Loucy (cell line): Measurements from ENCODE around the gene FGF12.

ENCODE experiments used
- H2AFZ ChIP-seq: fragments of 200-600 bp; sonication (generic); 2 replicates; pipeline ENCODE4 v1.6.0; 2016; ENCODE audit warnings: antibody characterized with exemption, mild to moderate bottlenecking, low read length, moderate library complexity
- H3F3A ChIP-seq: fragments of 200-600 bp; 2 replicates; pipeline ENCODE4 v1.6.0; 2016; ENCODE audit warnings: antibody characterized with exemption, low read depth, mild to moderate bottlenecking
- H3K27me3 ChIP-seq: fragments of 200-600 bp; sonication (generic); 2 replicates; pipeline ENCODE4 v1.6.1; 2014; ENCODE audit warnings: low read length, mild to moderate bottlenecking; ENCODE audit not compliant: insufficient read depth, poor library complexity, severe bottlenecking
- H3K36me3 ChIP-seq: fragments of 200-600 bp; sonication (generic); 2 replicates; pipeline ENCODE4 v1.6.1; 2016; ENCODE audit warnings: low read length; ENCODE audit not compliant: insufficient read depth
- H3K4me1 ChIP-seq: fragments of 200-600 bp; sonication (generic); 2 replicates; pipeline ENCODE4 v1.5.1; 2014; ENCODE audit warnings: low read length, mild to moderate bottlenecking; ENCODE audit not compliant: insufficient read depth, poor library complexity, severe bottlenecking
- H3K4me2 ChIP-seq: fragments of 200-600 bp; sonication (generic); 2 replicates; pipeline ENCODE4 v1.6.0; 2014; ENCODE audit warnings: antibody characterized with exemption, low read length, low read depth, mild to moderate bottlenecking; ENCODE audit not compliant: poor library complexity, severe bottlenecking
- H3K4me3 ChIP-seq: fragments of 200-600 bp; sonication (generic); 2 replicates; pipeline ENCODE4 v1.5.1; 2014; ENCODE audit warnings: low read length, mild to moderate bottlenecking, mixed read lengths; ENCODE audit not compliant: poor library complexity, severe bottlenecking
- H3K79me2 ChIP-seq: fragments of 200-600 bp; sonication (generic); 2 replicates; pipeline ENCODE4 v1.6.1; 2014; ENCODE audit warnings: low read length; ENCODE audit not compliant: insufficient read depth
- H3K9ac ChIP-seq: fragments of 200-600 bp; sonication (generic); 2 replicates; pipeline ENCODE4 v1.6.0; 2014; ENCODE audit warnings: mild to moderate bottlenecking, low read depth, low read length, moderate library complexity; ENCODE audit not compliant: poor library complexity, severe bottlenecking
- H3K9me2 ChIP-seq: fragments of 200-600 bp; sonication (generic); replicated peaks from 2 replicates; pipeline ENCODE4 v1.6.1; 2016; ENCODE audit warnings: low read depth, low read length, mixed read lengths
- H3K9me3 ChIP-seq: fragments of 200-600 bp; sonication (generic); 2 replicates; pipeline ENCODE4 v1.6.1; 2014; ENCODE audit warnings: mild to moderate bottlenecking, antibody characterized with exemption, low read length, low read depth; ENCODE audit not compliant: insufficient read depth
- H4K20me1 ChIP-seq: fragments of 200-600 bp; sonication (generic); 2 replicates; pipeline ENCODE4 v1.6.0; 2014; ENCODE audit warnings: antibody characterized with exemption, low read length, mild to moderate bottlenecking; ENCODE audit not compliant: insufficient read depth, poor library complexity, severe bottlenecking
- CTCF ChIP-seq: fragments of 200-600 bp; sonication (generic); conservative IDR thresholded peaks from 2 replicates; pipeline ENCODE4 v1.5.1; 2014; ENCODE audit warnings: mild to moderate bottlenecking, antibody characterized with exemption, low read length
- EZH2phosphoT487 ChIP-seq: fragments of 200-600 bp; IDR thresholded peaks from 2 replicates; pipeline ENCODE4 v1.6.1; 2018; ENCODE audit warnings: antibody characterized with exemption, mild to moderate bottlenecking, moderate library complexity, borderline replicate concordance

Gene FGF12

GRCh38 chr3:192408647-192409200 lies 318.6 kb downstream of the FGF12 start:
- Histone ChIP-seq H3K9me3 (no peaks in the 10 kb centered on the region), H4K20me1 (no peaks in the 10 kb centered on the region), H3K4me2 (no peak overlapping the region), H3K4me1 (no peaks in the 10 kb centered on the region), H3F3A (no peaks in the 10 kb centered on the region), H3K36me3 (no peaks in the 10 kb centered on the region), H3K27me3 (no peaks in the 10 kb centered on the region), H3K9ac (no peak overlapping the region), H3K4me3 (no peak overlapping the region), H2AFZ (no peak overlapping the region), H3K9me2 (no peaks in the 10 kb centered on the region), H3K79me2 (no peaks in the 10 kb centered on the region)
- TF ChIP-seq CTCF: no peak
- no peak for TF ChIP-seq EZH2phosphoT487

GRCh38 chr3:192408007-192408646 lies 319.2 kb downstream of the FGF12 start:
- Histone ChIP-seq H2AFZ (no peak overlapping the region), H3K36me3 (no peaks in the 10 kb centered on the region), H3K9ac (no peak overlapping the region), H3K4me2 (no peak overlapping the region), H3F3A (no peaks in the 10 kb centered on the region), H3K27me3 (no peaks in the 10 kb centered on the region), H4K20me1 (no peaks in the 10 kb centered on the region), H3K9me2 (no peaks in the 10 kb centered on the region), H3K9me3 (no peaks in the 10 kb centered on the region), H3K4me3 (no peak overlapping the region), H3K79me2 (no peaks in the 10 kb centered on the region), H3K4me1 (no peaks in the 10 kb centered on the region)
- no peak for TF ChIP-seq EZH2phosphoT487
- TF ChIP-seq CTCF: no peak

GRCh38 chr3:192399767-192400166 lies 327.6 kb downstream of the FGF12 start:
- H3K9me3 ChIP-seq: no peaks in the 10 kb centered on the region
- H3K36me3 ChIP-seq: no peaks in the 10 kb centered on the region
- no peaks in the 10 kb centered on the region for H4K20me1 ChIP-seq
- H3K79me2 ChIP-seq: no peaks in the 10 kb centered on the region
- no peak for TF ChIP-seq CTCF
- no peak for TF ChIP-seq EZH2phosphoT487
- H3K9me2 ChIP-seq: no peaks in the 10 kb centered on the region
- no peak overlapping the region for H2AFZ ChIP-seq
- H3K4me1 ChIP-seq: no peaks in the 10 kb centered on the region
- no peaks in the 10 kb centered on the region for H3F3A ChIP-seq
- no peaks in the 10 kb centered on the region for H3K27me3 ChIP-seq
- no peak overlapping the region for H3K4me2 ChIP-seq
- H3K9ac ChIP-seq: no peak overlapping the region
- no peak overlapping the region for H3K4me3 ChIP-seq
